GM12801 (cell line): ENCODE results near the gene ANKRD29.

Source experiments
- CTCF ChIP-seq: IDR thresholded peaks from one replicate; pipeline ENCODE4 v1.5.1; 2011; ENCODE audit warnings: control low read depth; ENCODE audit not compliant: insufficient read length; ENCODE audit errors: extremely low read depth

Gene ANKRD29

DNA sequence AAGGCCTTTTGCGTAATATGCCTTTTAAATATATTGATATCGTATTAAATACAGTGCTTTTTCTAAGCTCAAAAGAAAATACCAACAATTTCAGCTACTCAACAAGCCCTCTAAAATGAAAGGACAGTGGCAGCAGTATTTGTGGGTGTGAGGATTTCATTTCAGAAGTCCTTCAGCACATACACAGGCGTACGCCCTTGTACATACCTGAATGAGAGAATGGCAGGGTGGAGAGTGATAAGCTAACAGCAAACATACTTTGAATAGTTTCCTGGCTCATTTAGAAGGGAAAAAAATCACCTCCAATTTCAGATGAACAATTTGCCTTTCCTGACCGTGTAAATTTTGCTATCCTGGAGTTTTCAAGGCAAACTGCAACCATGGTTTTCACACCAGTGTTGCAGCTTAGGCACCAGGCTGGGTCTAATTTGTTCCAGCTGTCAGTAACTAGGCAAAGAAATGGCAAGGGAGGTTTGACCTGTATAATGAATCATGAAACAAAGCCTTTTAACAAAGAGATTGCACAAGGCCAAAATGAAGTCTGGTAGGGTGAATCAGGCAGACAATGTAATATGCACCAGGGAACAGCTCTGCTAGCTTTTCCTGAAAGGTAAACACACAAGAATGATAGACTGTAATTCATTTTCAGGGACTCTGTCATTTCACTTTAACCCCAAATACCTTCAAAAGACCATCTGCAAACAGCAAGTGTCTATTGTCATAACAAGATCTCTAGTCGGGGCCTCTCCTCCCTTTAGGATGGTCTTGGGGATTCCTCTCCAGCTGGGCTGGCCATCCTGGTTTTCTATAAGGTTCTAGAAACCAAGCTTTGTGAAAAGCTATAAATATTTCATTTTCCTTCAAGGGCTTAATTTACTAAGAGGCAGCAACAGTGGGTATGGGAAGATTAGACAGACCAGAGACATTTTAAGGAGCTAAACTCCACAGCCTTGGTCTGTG lies 11.5 kb downstream of the ANKRD29 start:
- TF ChIP-seq CTCF, result no peak

- no peak for TF ChIP-seq CTCF
Measured at GRCh38 chr18:23648940-23649607, 13.6 kb downstream of the ANKRD29 start.

DNA sequence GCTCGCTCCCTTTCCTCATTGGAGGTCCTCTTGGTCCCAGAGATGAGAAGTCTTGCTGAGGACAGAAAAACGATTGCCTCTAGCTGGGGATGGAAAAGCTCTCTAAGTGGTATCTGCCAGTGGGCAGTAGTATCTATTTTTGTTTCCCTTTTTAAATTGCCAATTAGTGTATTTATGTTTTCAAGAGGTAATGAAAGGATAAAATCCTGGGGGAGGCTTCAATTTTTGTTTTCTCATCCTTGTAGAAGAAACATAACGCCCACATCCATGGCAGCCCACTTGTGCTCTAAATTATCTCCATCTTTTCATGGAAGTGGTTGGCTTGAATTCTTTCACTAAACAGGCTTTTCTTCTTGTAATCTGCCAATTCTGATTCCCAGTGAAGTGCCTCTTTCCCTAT lies 14.3 kb downstream of the ANKRD29 start:
- TF ChIP-seq CTCF, result no peak

DNA sequence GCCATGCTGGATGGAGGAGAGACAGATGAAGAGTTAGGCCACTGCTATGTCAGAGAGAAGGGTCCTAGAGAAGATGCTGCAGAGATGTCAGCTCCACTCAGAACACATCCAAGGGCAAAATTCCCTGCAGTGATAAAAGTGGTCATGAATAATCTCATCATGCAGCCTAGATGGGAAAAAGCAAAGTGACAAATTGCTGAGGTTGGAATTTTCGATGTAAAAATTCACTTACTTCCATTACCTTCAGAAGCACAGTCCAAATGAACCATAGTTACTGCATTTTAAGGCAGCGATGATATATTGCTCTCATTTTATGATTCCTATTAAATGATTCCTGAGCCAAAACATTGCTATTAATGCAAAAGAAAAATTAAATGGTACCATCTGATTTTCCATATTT lies 16.4 kb downstream of the ANKRD29 start:
- TF ChIP-seq CTCF, result no peak

GRCh38 chr18:23645568-23646175 lies 17.0 kb downstream of the ANKRD29 start:
- no peak for TF ChIP-seq CTCF

- no peak for TF ChIP-seq CTCF
Measured at GRCh38 chr18:23643815-23644490, 18.8 kb downstream of the ANKRD29 start.
